GM18520 (cell line): Measurements from ENCODE around the gene ZNF300.
"Not testable (repeated sequence)": the region's sequence is repeated elsewhere in the genome, so short reads cannot be mapped to it uniquely, and the experiment has no call there.

Experiments used
- ATAC-seq: cut with Tn5 transposase; IDR thresholded peaks from one replicate; pipeline ENCODE4 v1.9.1; 2021; ENCODE audit not compliant: unreplicated experiment

ZNF300 gene

DNA sequence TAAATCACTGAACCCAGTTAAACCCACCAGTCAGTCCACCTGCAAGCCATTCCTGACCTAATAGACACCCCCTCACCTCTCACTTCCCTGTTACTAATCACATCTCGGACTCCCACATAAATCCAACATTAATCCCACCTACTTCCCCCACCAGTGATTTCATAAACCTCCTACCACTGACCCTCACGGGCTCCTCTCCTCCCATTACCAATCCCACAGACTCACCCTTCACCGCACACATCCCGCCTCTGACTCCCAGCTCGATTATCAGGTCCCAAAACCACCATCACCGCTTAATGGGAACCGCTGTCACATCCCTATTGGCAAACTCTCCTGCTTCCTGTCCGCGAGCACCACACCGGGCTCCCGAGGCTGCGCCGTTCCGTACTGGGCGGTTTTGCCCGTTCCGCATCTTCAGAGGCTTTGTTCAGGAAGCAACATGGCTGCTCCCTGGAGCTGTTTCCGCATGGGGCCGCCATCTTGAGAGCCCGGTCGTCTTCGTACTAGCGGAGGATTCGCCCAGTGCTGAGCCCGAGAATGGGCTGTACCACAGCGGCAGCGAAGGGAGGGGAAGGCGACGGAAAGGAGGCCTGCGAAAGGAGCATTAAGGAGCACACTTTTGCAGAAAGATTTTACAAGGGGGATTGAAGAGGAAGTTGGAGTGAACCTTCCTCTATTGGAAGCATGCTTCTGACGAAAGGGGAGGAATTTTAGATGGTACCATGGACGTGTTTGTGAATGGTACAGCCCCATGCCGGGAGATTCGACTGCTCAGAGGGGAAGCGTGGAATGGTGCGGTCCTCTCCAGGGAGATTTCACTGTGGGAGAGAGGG, at the start of gene ZNF300:
TSS of gene ZNF300 (minus strand) at position 502 of the 833 bp plus-strand sequence. CDS start 1,825 bp downstream, outside the sequence.
- no peak for ATAC-seq

DNA sequence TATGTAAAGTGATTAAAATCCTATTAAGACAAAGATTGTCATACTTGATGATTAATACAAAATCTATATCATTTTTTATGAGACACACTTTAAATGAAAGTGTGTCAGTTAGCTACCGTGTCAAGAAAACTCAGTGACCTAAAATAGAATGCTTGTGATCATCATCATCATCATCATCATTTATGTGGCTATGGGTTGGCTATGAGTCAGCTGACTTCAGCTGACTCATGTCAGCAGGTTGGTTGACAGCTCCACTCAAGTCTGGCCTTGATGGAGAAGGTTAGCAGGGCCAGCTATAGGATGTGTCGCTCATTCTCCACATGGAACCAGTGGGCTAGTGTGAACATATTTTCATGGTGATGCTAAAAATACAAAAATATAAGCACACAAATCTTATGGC, 43.8 kb upstream of the ZNF300 start:
- no peak for ATAC-seq

DNA sequence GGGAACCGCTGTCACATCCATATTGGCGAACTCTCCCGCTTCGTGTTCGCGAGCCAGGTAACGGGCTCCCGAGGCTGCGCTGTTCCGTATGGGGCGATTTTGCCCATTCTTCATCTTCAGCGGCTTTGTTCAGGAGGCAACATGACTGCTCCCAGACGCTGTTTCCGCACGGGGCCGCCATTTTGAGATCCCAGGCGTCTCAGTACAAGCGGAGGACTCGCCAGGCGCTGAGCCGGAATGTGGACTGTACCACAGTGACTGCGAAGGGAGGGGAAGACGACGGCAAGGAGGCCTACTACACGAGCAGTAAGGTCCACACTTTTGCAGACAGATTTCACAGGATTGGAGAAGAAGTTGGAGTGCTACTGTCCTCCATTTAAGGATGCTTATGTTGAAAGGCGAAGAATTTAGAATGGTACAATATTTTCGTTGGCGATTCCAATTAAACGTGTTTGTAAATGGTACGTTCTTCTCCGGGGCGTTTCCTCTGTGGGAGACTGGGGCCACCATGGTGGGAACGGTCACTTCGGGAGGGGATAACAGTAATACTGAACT, 41.6 kb upstream of the ZNF300 start:
- ATAC-seq, result no peak

DNA sequence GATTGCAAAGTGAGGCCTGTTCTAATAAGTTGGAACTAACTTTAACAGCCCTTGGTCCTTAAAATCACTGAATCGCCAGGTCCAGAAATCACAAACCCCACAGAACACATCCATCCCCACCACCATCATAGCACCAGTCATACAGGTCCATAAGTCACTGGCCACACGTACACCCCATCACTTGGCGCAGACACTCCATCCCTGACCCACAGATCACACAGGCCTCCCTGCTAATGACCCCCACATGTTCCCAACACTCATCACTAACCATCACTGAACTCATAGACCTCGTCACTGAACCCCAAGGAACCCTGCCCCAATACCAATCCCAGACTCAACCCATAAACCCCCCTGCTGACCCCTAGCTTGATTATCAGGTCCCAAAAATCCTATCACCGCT, 41.2 kb upstream of the ZNF300 start:
- no peak for ATAC-seq

DNA sequence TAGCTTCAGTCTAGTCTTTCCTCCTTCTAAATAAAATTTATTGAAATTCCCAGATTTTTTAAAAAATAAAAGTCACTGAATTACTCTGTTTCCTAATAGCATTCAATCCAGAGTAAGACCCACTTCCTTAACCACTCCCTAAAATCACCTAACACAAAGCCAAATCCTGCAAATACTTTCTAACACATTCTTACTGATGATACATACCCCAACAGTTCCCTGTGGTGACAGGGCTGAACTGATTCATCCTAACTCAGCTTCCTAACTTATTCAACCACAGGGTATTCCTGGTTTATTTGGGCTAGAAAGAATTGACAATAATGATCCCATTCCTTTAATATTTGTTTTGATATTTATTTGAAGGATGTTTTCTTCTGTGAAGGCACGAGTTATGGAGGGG, 40.7 kb upstream of the ZNF300 start:
- no peak for ATAC-seq

DNA sequence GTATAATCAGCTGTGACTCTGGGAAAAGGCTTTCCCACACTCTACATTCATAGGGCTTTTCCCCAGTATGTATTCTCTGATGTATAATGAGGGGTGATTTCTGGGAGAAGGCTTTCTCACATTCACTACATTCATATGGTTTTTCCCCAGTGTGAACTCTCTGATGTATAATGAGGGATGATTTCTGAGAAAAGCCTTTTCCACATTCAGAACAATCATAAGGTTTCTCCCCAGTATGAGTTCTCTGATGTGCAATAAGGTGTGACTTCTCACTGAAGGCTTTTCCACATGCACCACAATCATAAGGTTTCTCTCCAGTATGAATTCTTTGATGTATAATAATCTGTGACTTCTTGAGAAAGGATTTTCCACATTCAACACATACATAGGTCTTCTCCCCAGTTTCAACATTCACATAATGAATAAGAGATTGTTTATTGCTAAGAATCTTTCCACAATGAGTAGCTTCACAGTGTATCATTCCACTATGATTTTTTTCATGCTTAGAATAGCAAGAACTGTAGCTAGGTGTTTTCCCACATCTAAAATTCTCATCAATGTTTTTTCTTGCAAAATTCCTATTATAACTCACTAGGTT, 26.7 kb upstream of the ZNF300 start:
- ATAC-seq, result no peak

DNA sequence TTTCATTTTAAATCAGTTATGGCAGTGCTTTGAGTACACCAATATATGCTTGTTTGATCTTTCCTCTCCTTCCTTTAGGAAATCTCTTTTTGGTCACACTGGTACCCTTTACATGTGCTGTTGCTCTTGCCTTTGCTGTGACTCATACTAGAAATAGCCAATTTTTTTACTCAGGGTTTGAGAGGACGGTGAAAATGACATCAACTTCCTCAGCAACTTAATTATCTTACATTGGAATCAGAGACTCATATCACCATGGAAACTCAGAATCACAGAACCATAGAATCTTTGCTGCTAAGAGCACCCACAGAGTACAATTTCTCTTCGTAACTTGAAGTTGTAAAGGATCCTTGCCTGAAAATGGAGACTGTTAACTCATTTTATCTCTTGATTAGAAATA, 13.8 kb upstream of the ZNF300 start:
- no peak for ATAC-seq

DNA sequence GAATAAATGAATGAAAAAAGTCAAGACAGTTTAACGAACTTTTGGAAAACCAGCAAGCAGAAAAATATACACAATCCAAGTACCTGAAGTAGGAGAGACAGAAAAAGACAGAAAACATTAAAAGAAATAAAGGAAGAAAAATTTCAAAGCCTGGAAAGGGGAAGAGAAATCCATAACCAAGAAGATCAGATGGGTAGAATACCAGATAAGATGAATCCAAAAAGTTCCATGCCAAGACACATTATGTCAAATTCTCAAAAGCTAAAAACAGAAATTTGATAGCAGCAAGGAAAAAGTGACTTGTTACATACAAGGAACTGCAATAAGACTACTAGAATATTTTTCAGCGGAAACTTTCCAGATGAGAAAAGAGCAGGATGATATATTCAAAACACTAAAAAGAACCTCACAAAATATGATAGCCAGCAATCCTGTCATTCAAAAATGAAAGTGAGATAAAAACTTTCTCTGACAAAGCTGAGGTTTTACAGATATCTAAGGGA, 7.6 kb upstream of the ZNF300 start:
- no peak for ATAC-seq

DNA sequence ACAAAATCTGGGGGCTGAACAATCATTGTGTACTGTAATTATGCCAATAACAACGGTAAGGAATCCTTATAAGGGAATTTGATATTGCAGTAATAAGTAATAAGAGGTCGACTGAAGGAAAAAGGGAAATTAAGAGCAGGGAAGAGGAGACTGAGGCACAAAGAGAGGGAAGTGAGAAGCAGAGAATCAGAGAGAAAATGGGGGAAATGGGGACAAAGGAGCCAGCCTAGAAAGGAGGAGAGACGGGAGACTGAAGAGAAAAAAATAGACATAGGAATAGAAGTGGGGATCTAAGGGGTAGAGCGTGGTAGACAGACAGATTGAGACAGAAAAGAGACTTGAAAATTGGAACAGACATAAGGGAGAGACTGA, 518 bp upstream of the ZNF300 start:
- ATAC-seq, result no peak

DNA sequence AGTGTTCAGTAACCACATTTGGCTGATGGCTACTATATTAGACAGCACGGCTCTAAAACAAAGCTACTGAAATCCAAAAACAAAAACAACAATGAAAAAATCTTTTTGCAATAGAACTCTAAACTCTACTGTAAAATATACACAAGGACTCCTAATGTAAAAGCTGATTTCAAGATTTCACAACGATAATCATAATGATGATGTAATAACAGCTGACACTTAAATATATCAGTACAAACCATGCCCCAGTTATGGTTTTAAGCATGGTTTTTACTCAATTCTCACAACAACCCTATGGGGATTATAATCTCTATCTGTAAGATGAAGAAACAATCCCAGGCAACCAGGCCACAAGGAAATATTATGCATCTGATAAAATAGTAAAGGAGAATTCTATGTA, 3.3 kb downstream of the ZNF300 start:
- no peak for ATAC-seq

DNA sequence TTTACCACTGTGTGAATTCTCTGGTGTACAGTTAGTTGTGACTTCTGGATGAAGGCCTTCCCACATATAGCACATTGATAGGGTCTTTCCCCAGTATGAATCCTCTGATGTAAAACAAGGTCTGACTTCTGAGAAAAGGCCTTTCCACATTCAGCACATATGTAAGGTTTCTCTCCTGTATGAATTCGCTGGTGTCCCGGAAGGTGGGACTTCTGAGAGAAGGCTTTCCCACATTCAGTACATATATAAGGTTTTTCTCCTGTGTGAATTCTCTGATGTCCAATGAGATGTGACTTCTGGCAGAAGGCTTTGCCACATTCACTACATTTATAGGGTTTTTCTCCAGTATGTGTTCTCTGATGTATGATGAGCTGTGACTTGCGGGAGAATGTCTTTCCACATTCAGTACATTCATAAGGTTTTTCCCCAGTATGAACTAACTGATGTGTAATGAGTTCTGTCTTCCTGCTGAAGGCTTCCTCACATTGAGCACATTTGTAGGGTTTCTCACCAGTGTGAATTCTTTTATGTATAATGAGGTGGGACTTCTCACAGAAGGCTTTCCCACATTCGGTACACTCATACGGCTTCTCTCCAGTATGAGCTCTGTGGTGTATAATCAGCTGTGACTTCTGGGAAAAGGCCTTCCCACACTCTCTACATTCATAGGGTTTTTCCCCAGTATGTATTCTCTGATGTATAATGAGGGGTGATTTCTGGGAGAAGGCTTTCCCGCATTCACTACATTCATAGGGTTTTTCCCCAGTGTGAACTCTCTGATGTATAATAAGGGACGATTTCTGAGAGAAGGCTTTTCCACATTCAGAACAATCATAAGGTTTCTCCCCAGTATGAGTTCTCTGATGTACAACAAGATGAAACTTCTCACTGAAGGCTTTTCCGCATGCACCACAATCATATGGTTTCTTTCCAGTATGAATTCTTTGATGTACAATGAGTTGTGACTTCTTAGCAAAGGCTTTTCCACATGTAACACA, 9.1 kb downstream of the ZNF300 start:
- no peak for ATAC-seq

DNA sequence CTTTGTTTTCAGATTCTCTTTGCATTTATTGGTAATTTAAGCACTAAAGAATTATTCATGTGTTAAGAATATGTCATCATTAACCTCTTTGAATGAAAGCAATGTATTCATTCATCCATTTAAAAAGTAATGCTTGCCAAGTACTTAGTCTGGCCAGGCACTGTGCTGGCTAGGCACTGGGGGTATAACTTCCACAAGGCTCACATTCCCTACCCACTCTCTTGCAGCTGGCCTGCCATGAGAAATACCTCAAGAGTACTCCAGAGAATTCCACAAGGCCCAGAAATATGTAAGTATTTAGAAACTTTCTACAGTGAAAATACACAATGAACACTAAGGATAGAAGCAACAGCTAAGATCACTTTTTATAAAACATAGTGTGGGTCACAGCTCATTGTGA, 25.4 kb downstream of the ZNF300 start:
- no peak for ATAC-seq

DNA sequence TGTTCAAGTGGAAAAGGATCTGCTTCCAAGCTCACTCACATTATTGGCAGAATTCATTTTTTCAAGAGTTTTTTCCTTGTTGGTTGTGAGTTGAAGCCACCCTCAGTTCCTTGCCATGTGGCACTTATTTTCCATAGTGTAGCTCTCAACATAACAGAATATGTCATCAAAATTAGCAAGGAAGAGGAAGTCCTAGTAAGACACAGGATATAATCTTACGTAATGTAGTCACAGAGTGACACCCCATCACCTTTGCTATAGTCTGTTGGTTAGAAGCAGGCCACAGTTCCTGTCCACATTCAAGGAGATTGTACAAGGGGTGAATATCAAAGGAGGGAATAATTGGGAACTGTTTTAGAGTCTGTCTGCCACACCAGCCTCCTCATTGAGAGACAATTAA, 42.7 kb downstream of the ZNF300 start:
- ATAC-seq, result no peak

DNA sequence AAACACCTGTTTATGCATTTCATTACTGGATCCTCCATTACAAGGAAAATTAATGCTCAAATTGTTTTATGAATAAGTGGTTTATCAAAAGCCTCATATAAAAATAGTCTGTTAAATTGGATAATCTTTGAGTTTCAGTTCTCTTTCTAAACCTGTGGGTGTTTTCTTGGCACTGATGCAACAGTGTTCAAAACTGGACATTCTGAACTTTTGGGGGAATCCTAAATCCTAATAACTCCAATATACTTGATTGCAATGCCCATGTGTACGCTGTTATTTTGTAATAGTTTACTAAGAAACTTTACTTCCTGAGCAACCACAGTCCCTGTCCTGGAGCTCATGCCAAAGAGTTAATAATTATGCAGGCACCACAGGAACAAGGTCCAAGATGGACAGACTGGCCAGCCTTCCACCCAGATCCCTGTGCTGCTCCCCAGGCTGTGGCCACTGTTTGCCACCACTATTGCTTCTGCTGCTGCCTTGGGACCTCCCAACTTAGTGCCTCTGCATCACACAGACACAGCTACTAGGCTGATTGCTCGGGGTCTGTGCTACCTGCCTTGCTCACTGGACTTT, 44.4 kb downstream of the ZNF300 start:
- no peak for ATAC-seq

DNA sequence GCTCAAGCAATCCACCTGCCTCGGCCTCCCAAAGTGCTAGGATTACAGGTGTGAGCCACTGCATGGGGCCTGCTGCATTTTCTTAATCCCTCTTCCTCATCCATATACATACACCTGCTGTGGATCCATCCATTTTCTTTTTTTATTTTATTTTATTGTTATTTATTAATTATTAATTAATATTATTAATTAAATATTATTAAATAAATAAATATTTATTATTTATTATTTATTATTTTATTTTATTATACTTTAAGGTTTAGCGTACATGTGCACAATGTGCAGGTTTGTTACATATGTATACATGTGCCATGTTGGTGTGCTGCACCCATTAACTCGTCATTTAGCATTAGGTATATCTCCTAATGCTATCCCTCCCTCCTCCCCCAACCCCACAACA, 48.1 kb downstream of the ZNF300 start:
- ATAC-seq, result not testable (repeated sequence)

DNA sequence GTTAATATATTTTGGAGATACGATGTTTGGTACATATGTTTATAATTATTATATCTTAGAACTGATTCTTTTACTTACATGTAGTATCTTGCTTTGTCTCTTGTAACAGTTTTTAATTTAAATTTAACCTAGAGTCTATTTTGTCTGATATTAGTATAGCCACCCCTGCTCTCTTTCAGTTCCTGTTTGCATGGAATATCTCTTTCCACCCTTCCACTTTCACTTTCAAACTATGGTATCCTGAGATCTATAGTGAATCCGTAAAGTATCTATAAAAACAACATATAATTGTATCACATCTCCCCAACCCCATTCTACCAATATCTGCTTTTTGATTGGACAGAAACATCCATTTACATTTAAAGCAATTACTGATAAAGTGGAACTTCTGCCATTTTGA, 51.2 kb downstream of the ZNF300 start:
- ATAC-seq, result no peak

DNA sequence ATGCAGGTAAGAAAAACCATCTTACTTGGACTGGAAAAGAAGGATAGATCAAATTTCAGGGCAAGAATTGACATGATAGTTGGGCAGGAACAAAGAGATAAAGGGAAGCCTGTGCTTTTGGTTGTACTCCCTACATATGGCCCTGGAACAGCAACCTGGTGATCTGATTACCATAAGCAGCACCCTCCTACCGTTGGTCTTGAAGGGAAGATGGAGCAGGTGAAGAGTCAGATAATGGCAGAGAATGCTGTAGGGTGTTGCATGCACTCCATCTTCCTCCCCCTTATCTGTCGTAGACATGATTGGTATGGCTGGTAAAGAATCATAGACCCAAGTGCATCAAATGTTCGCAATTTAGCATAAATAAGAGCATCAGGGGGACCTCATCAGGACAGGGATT, 53.7 kb downstream of the ZNF300 start:
- ATAC-seq, result no peak

DNA sequence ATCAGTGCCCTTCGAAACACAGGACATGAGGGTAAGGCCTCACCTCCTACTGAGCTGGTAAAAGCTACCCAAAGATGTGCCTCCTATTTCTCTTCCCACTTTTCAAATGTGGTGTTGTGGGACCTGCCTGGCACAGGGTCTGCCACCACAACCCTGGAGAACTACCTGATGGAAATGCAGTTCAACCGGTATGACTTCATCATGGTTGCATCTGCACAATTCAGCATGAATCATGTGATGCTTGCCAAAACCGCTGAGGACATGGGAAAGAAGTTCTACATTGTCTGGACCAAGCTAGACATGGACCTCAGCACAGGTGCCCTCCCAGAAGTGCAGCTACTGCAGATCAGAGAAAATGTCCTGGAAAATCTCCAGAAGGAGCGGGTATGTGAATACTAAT, 56.5 kb downstream of the ZNF300 start:
- no peak for ATAC-seq

DNA sequence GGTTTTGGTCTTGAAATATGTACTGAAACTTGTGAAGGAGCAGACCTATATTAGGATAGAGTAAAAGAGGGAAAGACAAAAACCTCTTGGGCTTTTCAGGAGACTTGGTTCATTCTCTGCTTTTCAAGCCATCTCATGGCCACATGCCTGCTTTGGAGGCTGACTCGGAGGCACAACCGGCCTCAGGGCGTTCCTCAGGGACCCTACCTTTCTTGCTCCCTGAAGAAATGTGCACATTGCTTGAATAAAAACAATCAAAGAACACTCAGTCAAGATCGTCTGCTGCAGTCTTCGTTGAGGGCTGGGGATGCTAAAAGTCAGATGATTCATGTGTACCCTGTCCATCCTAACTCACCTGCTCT, 57.5 kb downstream of the ZNF300 start:
- no peak for ATAC-seq

DNA sequence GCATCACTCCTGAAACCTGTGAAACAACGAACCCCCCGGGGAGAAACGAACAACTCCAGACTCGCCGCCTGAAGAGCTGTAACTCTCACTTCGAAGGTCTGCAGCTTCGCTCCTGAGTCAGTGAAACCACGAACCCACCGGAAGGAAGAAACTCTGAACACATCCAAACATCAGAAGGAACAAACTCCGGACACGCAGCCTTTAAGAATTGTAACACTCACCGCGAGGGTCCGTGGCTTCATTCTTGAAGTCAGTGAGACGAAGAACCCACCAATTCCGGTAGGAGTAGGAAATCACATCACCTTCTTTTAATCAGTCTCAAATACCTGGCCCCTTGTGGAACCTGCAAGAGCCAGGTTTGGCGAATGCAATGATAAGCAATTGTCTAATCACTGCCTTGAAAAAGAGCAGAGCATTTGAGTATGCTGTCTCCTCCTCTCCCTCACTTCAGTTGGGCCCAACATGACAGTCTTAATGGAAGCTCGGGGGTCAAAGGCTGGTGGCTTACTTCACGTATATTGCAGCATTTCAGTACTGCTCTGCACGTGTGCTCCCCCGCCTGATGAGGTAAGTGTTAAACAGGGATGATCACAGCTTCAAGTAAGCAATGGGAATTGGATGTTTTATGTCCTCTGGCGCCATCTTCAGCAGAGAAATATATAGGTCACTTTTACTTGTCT, 58.0 kb downstream of the ZNF300 start:
- ATAC-seq, result peak; percentile 91
